Panc1 (cell line): ENCODE results near the gene FKBP5.

Source experiments
- TF ChIP-seq, protein P1 (sequence below): fragments of 450-650 bp; IDR thresholded peaks from 2 replicates; pipeline ENCODE4 v1.5.1; 2017; ENCODE audit warnings: mild to moderate bottlenecking
- TF ChIP-seq, protein P2 (sequence below), 2 experiments: IDR thresholded peaks; 2 replicates each; pipeline ENCODE4 v1.6.1; 2011 to 2012; ENCODE audit warnings: low read depth in 2 of 2, control low read depth in 1 of 2, low read length in 1 of 2, mild to moderate bottlenecking in 1 of 2, moderate library complexity in 1 of 2; ENCODE audit not compliant: insufficient read depth in 1 of 2

DNA sequence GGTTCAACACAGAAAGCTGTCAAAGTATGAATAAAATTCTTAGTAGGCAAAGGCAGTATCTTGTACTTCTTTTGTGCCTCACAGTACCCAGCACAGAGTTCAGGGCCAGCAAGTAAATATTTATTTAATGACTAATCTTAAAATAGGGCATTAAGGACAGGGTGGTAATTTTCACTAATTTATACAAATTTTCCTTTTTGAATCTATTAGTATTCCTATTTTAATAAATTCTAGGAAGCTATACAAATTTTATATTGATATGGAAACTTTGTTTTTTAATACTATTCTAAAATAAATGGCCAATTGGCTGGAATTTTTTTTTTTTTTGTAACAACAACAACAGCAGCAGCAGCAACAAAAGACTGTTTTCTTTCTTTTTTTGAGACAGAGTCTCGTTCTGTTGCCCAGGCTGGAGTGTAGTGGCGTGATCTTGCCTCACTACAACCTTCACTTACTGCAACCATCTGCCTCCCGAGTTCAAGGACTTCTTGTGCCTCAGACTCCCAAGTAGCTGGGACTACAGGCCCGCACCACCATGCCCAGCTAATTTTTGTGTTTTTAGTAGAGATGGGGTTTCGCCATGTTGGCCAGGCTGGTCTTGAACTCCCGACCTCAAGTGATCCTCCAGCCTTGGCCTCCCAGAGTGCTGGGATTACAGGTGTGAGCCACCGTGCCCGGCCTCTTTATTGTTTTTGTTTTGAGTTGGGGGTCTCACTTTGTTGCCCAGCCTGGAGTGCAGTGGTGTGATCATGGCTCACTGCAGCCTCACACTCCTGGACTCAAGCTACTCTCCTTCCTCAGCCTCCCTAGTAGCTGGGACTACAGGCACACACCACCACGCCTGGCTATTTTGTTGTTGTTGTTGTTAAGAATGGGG is 85.2 kb downstream of the FKBP5 start:
- TF ChIP-seq, protein P1, sequence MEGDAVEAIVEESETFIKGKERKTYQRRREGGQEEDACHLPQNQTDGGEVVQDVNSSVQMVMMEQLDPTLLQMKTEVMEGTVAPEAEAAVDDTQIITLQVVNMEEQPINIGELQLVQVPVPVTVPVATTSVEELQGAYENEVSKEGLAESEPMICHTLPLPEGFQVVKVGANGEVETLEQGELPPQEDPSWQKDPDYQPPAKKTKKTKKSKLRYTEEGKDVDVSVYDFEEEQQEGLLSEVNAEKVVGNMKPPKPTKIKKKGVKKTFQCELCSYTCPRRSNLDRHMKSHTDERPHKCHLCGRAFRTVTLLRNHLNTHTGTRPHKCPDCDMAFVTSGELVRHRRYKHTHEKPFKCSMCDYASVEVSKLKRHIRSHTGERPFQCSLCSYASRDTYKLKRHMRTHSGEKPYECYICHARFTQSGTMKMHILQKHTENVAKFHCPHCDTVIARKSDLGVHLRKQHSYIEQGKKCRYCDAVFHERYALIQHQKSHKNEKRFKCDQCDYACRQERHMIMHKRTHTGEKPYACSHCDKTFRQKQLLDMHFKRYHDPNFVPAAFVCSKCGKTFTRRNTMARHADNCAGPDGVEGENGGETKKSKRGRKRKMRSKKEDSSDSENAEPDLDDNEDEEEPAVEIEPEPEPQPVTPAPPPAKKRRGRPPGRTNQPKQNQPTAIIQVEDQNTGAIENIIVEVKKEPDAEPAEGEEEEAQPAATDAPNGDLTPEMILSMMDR: no peak
- TF ChIP-seq, protein P2, sequence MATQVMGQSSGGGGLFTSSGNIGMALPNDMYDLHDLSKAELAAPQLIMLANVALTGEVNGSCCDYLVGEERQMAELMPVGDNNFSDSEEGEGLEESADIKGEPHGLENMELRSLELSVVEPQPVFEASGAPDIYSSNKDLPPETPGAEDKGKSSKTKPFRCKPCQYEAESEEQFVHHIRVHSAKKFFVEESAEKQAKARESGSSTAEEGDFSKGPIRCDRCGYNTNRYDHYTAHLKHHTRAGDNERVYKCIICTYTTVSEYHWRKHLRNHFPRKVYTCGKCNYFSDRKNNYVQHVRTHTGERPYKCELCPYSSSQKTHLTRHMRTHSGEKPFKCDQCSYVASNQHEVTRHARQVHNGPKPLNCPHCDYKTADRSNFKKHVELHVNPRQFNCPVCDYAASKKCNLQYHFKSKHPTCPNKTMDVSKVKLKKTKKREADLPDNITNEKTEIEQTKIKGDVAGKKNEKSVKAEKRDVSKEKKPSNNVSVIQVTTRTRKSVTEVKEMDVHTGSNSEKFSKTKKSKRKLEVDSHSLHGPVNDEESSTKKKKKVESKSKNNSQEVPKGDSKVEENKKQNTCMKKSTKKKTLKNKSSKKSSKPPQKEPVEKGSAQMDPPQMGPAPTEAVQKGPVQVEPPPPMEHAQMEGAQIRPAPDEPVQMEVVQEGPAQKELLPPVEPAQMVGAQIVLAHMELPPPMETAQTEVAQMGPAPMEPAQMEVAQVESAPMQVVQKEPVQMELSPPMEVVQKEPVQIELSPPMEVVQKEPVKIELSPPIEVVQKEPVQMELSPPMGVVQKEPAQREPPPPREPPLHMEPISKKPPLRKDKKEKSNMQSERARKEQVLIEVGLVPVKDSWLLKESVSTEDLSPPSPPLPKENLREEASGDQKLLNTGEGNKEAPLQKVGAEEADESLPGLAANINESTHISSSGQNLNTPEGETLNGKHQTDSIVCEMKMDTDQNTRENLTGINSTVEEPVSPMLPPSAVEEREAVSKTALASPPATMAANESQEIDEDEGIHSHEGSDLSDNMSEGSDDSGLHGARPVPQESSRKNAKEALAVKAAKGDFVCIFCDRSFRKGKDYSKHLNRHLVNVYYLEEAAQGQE (IDR thresholded peaks at IDR 0.05; ENCODE audit: insufficient read depth in 1 of 2, low read depth in 2 of 2, low read length in 1 of 2): no peak
